T-helper 2 cell (primary cell): ENCODE measurements around the gene NRCAM.
"Not testable (repeated sequence)": the region's sequence is repeated elsewhere in the genome, so short reads cannot be mapped to it uniquely, and the experiment has no call there.

ENCODE experiments used
- DNase-seq, 5 experiments: peaks; one replicate each; pipeline versions ENCODE4 v3.0.0 to v3.0.0-alpha.2; 2012 to 2022

Gene NRCAM

DNA sequence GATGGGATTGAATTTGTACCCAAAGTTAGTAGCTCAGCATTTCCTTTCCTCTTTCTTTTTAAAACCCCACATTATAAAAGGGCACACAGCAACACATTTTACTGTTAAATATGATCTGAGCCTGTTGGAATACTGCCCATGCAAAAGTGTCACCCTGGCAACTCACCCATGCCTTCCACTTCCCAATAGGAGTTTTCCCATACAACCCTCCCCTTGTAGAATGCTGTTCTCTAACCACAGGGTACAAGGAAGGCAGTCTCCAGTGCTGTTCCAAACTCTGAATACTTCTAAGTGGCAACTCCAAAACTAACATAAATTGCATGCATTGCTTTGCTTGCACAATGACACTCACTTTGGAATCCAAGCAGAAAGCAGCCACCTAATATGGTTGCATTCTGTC lies 60.8 kb downstream of the NRCAM start:
- no peak for DNase-seq

- not testable (repeated sequence) for DNase-seq
These were observed 63.1 kb downstream of the NRCAM start for GRCh38 chr7:108393097-108393496.

DNA sequence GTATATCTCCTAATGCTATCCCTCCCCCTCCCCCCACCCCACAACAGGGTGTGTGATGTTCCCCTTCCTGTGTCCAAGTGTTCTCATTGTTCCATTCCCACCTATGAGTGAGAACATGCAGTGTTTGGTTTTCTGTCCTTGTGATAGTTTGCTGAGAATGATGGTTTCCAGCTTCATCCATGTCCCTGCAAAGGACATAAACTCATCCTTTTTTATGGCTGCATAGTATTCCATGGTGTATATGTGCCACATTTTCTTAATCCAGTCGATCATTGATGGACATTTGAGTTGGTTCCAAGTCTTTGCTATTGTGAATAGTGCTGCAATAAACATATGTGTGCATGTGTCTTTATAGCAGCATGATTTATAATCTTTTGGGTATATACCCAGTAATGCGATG lies 68.5 kb downstream of the NRCAM start:
- DNase-seq, result not testable (repeated sequence)

- DNase-seq, result no peak
These were observed 70.3 kb downstream of the NRCAM start for GRCh38 chr7:108385834-108386422.

DNA sequence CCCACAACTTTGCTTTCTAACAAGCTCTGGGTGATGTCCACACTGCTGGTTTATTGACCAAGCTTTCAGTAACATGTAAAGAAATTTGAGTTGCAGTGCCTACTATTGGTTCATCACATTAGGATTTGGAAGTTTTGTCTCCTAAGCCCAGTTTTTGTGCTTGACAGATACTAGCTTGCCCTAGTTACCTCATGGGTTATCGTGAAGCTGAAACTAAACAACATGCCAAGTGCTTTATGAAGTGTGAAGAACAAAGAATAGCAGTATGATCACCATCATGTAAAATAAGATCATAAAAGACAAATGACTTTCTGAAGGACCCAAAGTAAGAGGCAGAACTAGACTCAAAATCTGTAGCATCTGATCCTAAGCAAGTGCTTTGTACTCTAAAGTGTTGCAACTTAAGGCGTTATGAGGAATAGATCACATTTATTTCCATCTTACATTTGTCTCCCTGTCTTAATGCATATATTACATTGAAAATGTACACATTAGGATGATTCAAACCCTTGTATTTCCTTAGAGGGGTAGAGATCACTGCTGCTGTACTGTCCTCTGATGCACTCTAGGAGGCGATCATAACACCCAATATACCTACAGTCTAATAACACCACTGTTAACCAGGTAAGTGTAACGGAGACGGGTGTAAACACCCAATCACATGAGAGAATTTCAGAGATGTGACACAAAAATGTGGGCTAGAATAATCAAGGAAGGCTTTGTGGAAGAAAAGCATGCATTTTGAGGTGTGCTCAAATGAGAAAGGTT lies 71.3 kb downstream of the NRCAM start:
- DNase-seq, result no peak

- DNase-seq, result no peak
These were observed 73.3 kb downstream of the NRCAM start for GRCh38 chr7:108382932-108383331.

DNA sequence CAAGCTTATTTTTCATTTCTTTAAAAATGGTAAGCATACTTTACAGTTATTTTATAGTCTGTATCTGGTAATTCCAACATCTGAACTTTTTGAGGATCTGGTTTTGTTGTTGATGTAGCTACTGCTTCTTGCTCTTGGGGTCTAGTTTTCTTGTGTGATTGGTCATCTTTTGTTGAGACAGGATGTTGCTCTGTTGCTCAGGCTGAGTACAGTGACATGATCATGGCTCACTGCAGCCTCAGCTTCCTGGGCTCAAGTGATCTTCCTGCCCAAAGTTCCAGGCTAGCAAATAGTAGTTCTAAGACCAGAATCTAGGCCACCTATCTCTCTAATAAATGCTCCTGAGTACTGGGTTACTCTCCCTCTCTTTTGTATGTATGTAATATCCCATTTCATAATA lies 75.7 kb downstream of the NRCAM start:
- DNase-seq, result no peak

- DNase-seq, result no peak
These were observed 80.0 kb downstream of the NRCAM start for GRCh38 chr7:108376206-108376605.

DNA sequence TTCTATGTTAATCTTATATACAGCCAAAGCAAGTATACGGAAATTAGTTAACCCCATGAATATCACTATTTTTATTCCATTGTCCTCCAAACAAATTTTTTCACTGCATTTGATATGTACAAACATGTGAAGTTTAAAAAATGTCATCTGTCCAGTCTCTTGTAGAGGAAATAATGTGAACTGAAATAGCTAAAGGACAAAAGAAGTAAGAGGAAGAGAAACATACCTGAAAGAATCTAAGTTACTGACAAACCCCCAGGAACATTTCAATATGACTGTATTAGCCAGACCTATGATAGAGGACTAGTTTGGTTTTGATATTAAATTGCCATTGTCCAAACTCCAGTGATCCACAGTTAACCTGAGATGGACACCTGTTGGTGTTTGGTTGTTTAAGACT lies 80.6 kb downstream of the NRCAM start:
- no peak for DNase-seq

DNA sequence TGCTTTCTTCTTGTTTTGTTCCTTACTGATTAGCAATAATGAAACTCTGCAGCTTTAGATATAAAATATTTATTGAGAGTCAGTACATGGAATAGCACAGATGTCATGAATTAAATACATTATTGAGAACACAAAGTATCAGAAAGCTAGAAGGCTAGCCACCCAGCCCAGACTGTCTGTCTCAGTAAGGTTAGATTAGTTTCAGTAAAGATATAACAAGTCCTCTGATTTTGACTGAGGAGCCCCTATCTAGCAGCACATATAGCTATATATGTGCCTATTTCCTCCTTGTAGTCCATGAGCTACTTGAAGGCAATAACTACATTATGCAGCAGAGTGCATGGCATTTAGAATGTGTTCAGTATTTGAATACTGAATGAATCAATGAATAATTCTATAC lies 81.3 kb downstream of the NRCAM start:
- DNase-seq, result no peak

DNA sequence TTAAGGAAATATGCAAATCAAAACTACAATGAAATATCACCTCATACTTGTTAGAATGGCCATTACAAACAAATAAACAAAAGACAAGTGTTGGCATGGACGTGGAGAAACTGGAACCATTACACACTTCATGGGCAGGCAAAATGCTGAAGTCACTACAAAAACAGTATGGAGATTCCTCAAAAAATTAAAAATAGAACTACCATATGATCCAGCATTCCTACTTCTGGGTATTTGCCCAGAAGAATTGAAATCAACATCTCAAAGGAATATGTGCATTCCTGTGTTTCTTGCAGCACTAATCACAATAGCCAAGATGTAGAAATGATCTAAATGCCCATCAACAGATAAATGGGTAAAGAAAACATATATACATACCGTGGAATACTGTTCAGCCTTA lies 83.6 kb downstream of the NRCAM start:
- DNase-seq, result no peak

DNA sequence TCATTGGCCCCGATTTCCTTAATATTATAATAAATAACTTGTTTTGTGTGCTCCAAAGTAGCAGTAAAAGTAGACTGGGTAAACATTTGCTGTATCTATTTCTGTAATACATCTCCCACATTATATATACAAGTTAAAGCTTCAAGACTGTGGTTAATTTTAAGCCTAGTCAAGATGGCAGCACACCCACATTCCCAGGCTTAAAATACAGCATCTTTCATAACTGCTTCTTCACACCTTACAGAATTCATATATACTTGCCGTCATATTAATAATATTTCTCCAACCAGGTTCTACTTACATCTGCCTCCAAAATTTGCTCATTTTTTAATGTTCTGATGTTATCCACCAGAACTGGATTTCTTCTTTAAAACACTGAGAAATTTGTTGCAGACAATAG lies 85.6 kb downstream of the NRCAM start:
- DNase-seq, result no peak

DNA sequence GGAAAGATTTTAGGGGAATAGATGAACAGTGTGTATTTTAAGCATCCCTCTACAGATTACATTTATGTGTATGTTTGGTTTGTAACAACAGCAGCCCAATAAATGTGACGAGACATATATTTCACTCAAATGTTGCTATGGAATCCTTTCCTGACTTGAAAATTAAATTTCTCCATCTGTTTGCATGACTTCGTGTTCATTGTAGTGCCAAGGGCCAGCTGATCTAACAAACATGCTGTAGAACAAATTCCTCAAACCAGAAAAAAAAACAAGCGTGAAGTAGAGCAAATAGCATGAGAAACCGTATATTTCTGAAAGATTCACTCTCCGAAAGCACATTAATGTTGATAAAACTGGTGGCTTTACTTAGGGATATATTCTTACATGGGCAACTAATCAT lies 87.8 kb downstream of the NRCAM start:
- DNase-seq, result no peak

DNA sequence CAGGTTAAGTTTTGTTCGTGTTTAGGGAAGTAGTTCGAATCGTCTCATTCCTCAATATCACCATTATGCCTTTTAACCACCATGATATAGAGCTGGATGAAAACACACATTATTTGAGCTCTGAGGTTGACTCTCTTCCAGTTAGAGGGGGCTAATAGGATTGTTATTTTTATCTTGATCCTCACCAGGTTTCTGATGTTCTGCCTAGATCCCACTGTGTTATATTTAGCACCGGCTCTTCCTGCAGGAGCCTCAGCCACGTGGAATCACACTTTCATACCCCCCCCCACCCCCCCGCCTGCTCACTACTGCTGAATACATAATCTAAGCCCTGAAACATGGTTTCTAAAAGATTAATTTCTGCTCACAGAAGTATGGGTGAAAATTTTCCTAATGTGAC lies 88.3 kb downstream of the NRCAM start:
- DNase-seq, result no peak

DNA sequence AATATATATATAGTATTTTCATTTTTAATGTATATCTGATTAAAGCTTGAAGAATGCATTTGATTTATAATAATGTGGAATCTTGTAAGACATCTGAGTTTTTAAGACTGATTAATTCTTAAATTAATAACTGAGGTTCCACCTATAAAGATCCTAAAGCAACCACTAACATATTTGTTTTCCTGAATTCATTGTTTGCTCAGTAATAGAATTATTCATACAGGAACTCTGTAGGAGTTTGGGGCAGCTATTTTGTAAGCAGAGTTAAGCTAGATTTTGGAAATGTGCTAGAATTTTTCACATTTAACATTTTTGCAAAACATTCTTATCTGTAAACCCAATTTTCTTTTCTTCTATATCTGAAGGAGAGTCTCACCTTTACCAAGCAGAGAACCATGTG lies 88.9 kb downstream of the NRCAM start:
- no peak for DNase-seq

GRCh38 chr7:108363659-108364058 lies 92.6 kb downstream of the NRCAM start:
- DNase-seq, result no peak

- DNase-seq, result no peak
These were observed 96.0 kb downstream of the NRCAM start for GRCh38 chr7:108360058-108360800.

GRCh38 chr7:108358553-108358952 lies 97.7 kb downstream of the NRCAM start:
- no peak for DNase-seq

- no peak for DNase-seq
These were observed 104.5 kb downstream of the NRCAM start for GRCh38 chr7:108351729-108352131.

DNA sequence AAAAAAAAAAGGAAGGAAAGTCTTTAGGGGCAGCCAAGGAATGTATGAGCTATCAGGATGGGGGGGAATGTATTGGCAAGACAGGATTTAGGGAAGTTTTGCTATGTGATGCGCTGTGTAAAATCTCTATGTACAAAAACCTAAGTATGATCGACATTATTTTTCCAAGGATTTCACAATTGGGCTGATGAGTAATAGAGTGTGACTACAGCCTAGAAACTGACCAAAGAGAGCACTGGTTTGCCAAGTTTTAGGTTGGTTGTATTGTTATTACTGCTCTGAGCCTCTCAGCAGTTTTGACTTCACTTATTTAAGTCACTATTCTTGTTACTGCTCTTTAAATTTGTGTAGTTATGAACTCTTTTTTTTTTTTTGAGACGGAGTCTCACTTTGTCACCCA lies 107.3 kb downstream of the NRCAM start:
- DNase-seq, result no peak

DNA sequence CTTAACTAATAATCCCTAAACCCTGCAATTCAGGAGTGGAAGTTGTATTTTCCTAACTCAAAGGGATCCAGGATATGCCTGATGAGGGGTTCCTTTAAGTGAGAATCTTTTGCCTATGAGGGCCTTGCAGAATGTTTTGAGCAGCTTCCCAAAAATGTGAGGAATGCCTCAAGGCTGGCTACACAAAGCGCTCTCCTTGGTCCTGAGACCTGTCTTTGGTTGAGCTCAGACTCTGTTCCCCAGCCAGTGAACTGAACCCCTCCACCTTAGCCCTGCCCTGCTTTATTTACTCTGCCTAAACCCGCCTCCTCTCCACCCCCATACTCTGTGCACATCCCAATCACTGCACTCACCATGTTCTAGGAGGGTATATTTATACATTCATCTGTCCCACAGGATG lies 108.6 kb downstream of the NRCAM start:
- DNase-seq, result no peak

GRCh38 chr7:108345710-108346336 lies 110.4 kb downstream of the NRCAM start:
- DNase-seq, result no peak

DNA sequence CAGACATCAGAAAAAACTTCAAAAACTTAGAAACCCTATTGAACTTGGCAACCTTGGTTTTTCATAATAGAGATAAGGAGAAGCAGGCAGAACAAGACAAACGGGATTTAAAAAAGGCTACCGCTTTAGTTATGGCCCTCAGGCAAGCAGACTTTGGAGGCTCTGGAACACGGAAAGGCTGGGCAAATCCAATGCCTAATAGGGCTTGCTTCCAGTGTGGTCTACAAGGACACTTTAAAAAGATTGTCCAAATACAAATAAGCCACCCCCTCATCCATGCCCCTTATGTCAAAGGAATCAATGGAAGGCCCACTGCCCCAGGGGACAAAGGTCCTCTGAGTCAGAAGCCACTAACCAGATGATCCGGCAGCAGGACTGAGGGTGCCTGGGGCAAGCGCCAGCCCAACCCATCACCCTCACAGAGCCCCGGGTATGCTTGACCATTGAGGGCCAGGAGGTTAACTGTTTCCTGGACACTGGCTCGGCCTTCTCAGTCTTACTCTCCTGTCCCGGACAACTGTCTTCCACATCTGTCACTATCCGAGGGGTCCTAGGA lies 115.3 kb downstream of the NRCAM start:
- no peak for DNase-seq
